SK-N-MC (cell line): ENCODE data around the gene FAM114A1.

ENCODE experiments used
- EZH2 ChIP-seq: fragments of 200-600 bp; sonication (generic); IDR thresholded peaks from one replicate; pipeline ENCODE4 v1.6.1; 2017; ENCODE audit warnings: antibody characterized with exemption
- POLR2AphosphoS5 ChIP-seq: IDR thresholded peaks from 2 replicates; pipeline ENCODE4 v1.6.1; 2012; ENCODE audit warnings: mild to moderate bottlenecking, low read depth, low read length, borderline replicate concordance

DNA sequence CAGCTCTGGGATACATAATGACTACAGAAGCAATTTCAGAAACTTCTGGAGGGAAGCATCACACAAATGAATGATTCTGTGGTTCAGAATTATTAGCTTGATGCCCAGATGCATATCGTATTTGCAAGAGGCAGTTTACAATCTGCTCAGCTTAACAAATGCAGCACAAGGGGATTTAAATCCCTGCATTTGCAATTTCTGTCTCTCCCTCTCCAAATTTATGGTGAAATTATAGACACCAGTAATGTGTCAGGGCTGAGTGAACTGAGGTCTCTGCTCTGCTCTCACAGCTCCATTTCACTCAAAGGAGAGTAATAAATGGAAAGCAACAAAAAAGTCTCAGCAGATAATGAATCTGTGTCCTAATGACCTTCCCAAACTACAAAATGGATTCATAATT lies 84.4 kb downstream of the FAM114A1 start:
- TF ChIP-seq EZH2, result no peak
- TF ChIP-seq POLR2AphosphoS5, result no peak
